Central memory CD4-positive, alpha-beta T cell (primary cell): ENCODE measurements around the gene ARID1B.
A peak's percentile ranks its signal among the peaks of the same experiment; 100 is the strongest.

ENCODE experiments used
- DNase-seq: peaks from one replicate; pipeline ENCODE4 v3.0.0; 2022

The ARID1B gene

GRCh38 chr6:156773935-156774852, 3.0 kb upstream of the ARID1B start:
- DNase-seq = no peak

GRCh38 chr6:156774863-156775405, 2.2 kb upstream of the ARID1B start:
- no peak for DNase-seq

GRCh38 chr6:156775717-156776116, 1.5 kb upstream of the ARID1B start:
- no peak for DNase-seq

- peak; percentile 35 for DNase-seq
These were observed 723 bp upstream of the ARID1B start for GRCh38 chr6:156776470-156776839.

- DNase-seq = peak; percentile 69
These were observed 637 bp downstream of the ARID1B start for GRCh38 chr6:156777577-156778453.

GRCh38 chr6:156778454-156779205, 1.5 kb downstream of the ARID1B start:
- peak; percentile 33 for DNase-seq

GRCh38 chr6:156779206-156780094, 2.3 kb downstream of the ARID1B start:
- peak; percentile 50 for DNase-seq

- peak; percentile 76 for DNase-seq
These were observed 3.0 kb downstream of the ARID1B start for GRCh38 chr6:156780102-156780641.

- DNase-seq = no peak
These were observed 4.0 kb downstream of the ARID1B start for GRCh38 chr6:156780962-156781853.

- DNase-seq = peak; percentile 12
These were observed 4.9 kb downstream of the ARID1B start for GRCh38 chr6:156781861-156782631.

- no peak for DNase-seq
These were observed 5.6 kb downstream of the ARID1B start for GRCh38 chr6:156782691-156783320.

GRCh38 chr6:156783958-156784357, 6.8 kb downstream of the ARID1B start:
- no peak for DNase-seq

GRCh38 chr6:156786652-156787051, 9.5 kb downstream of the ARID1B start:
- no peak for DNase-seq

- DNase-seq = no peak
These were observed 10.7 kb downstream of the ARID1B start for GRCh38 chr6:156787569-156788492.

GRCh38 chr6:156789081-156789943, 12.1 kb downstream of the ARID1B start:
- DNase-seq = no peak

- DNase-seq = no peak
These were observed 13.6 kb downstream of the ARID1B start for GRCh38 chr6:156790711-156791319.
